Gastrocnemius medialis (tissue), 4 donors: ENCODE results near the gene CTBP2. TPM values are rescaled to one million over a fixed set of nuclear protein-coding genes. Genes with fewer than 3 reads are reported as not detected.

Source experiments
- ATAC-seq, 2 donors: fragments of 150-250 bp; one replicate each; pipeline ENCODE4 v1.9.1; 2016
- DNase-seq, 2 donors: peaks; one replicate each; pipeline ENCODE4 v3.0.0-alpha.2; 2019
- H3K27ac ChIP-seq, 4 donors: fragments of 200-600 bp; sonication (generic); 1 replicate in 1 of 4; 2 replicates in 3 of 4; pipeline ENCODE4 v1.5.1; 2016 to 2018; ENCODE audit warnings: mild to moderate bottlenecking in 2 of 4, moderate library complexity in 1 of 4
- H3K27me3 ChIP-seq, 3 donors: fragments of 200-600 bp; sonication (generic) in 2 of 3; 1 replicate in 1 of 3; 2 replicates in 2 of 3; pipeline versions ENCODE4 v1.5.1 to v1.6.0; 2016 to 2019; ENCODE audit warnings: mild to moderate bottlenecking in 1 of 3, moderate library complexity in 1 of 3
- H3K36me3 ChIP-seq, 2 donors: fragments of 200-600 bp; sonication (generic) in 1 of 2; one replicate each; pipeline ENCODE4 v1.5.1; 2017 to 2018
- H3K4me1 ChIP-seq, 2 donors: fragments of 200-600 bp; sonication (generic) in 1 of 2; one replicate each; pipeline ENCODE4 v1.5.1; 2016 to 2017; ENCODE audit warnings: mild to moderate bottlenecking in 2 of 2
- H3K4me3 ChIP-seq, 4 donors: fragments of 200-600 bp; sonication (generic) in 3 of 4; 1 replicate in 1 of 4; 2 replicates in 3 of 4; pipeline ENCODE4 v1.5.1; 2016 to 2019; ENCODE audit warnings: mild to moderate bottlenecking in 2 of 4
- H3K9me3 ChIP-seq, 3 donors: fragments of 200-600 bp; sonication (generic) in 2 of 3; 1 replicate in 1 of 3; 2 replicates in 2 of 3; pipeline ENCODE4 v1.5.1; 2016 to 2019
- CTCF ChIP-seq, 5 experiments: fragments of 450-650 bp in 3 of 5; fragments of 200-600 bp in 2 of 5; sonication (generic) in 2 of 5; IDR thresholded peaks in 4 of 5; conservative IDR thresholded peaks in 1 of 5; 1 replicate in 4 of 5; 2 replicates in 1 of 5; pipeline ENCODE4 v1.5.1; 2016 to 2019; ENCODE audit warnings: antibody characterized with exemption in 5 of 5, mild to moderate bottlenecking in 3 of 5, moderate library complexity in 3 of 5
- POLR2A ChIP-seq, 2 donors: fragments of 450-650 bp; IDR thresholded peaks; one replicate each; pipeline ENCODE4 v1.6.1; 2017; ENCODE audit warnings: antibody characterized with exemption in 2 of 2, mild to moderate bottlenecking in 2 of 2, moderate library complexity in 2 of 2
- in situ Hi-C, 4 donors: fragments of 200-750 bp; cut with MboI; loops; one replicate each; pipeline versions ENCODE4 v1.15.0 to v1.8.0; 2017; ENCODE audit warnings: low sequenced_read_pairs in 4 of 4
- intact Hi-C: fragments of 100-400 bp; cut with DNase I; formaldehyde crosslinking; loops from one replicate; pipeline ENCODE4 v1.15.1; 2023; ENCODE audit warnings: low total_unique reads
- total RNA-seq, 4 donors: library from RNA; depleted of rRNA; stranded (reverse); fragments of >200 nt; gene quantifications; one replicate each; pipeline versions ENCODE4 v1.1.0 to v1.2.3, GENCODE V29; 2016

CTBP2 gene
- total RNA-seq, 4 donors from 2014 or later: 13.9 to 36.7 (median 21.1) TPM

- Histone ChIP-seq H3K4me3 (no peak overlapping the region), H3K27ac (peak overlapping the region in 2 of 4 donors; percentile 14 to 68), H3K36me3 (no peaks in the 10 kb centered on the region), H3K9me3 (no peaks in the 10 kb centered on the region), H3K4me1 (peaks cover 78 to 93% of the 10 kb centered on the region in 2 donors), H3K27me3 (no peaks in the 10 kb centered on the region)
- no peak for DNase-seq
- TF ChIP-seq POLR2A (IDR thresholded peaks at IDR 0.05) (no peak), CTCF (IDR thresholded peaks at IDR 0.05 in 4 of 5, conservative IDR thresholded peaks at IDR 0.05 in 1 of 5) (no peak)
- intact Hi-C loops: loop anchor here (5.0 kb wide), 1 partner anchor 42 kb away; no protein-coding TSS in a partner anchor
- in situ Hi-C loops: loop anchor here in 1 of 4 donors (25.0 kb wide), 1 partner anchor 303 kb away; no protein-coding TSS in a partner anchor
- no peak for ATAC-seq
Measured at GRCh38 chr10:125034675-125035074, 125.7 kb downstream of the CTBP2 start.

- H3K27ac ChIP-seq: no peak overlapping the region
- in situ Hi-C loops: loop anchor here in 1 of 4 donors (25.0 kb wide), 1 partner anchor 304 kb away; no protein-coding TSS in a partner anchor
- no peak overlapping the region for H3K4me3 ChIP-seq
- no peak for TF ChIP-seq CTCF (IDR thresholded peaks at IDR 0.05 in 4 of 5, conservative IDR thresholded peaks at IDR 0.05 in 1 of 5)
- no peak for TF ChIP-seq POLR2A (IDR thresholded peaks at IDR 0.05)
- DNase-seq (no peak), ATAC-seq (no peak)
- H3K36me3 ChIP-seq: no peaks in the 10 kb centered on the region
- H3K4me1 ChIP-seq: peaks cover 78 to 92% of the 10 kb centered on the region in 2 donors
- intact Hi-C loops: no loop called here
- no peaks in the 10 kb centered on the region for H3K9me3 ChIP-seq
- no peaks in the 10 kb centered on the region for H3K27me3 ChIP-seq
Measured at GRCh38 chr10:125033146-125033924, 127.0 kb downstream of the CTBP2 start.

- Histone ChIP-seq H3K9me3 (no peaks in the 10 kb centered on the region), H3K27me3 (no peaks in the 10 kb centered on the region), H3K4me1 (peaks cover 78 to 92% of the 10 kb centered on the region in 2 donors), H3K36me3 (no peaks in the 10 kb centered on the region), H3K4me3 (no peak overlapping the region), H3K27ac (no peak overlapping the region)
- no peak for TF ChIP-seq CTCF (IDR thresholded peaks at IDR 0.05 in 4 of 5, conservative IDR thresholded peaks at IDR 0.05 in 1 of 5)
- TF ChIP-seq POLR2A (IDR thresholded peaks at IDR 0.05): no peak
- in situ Hi-C loops (loop anchor here in 1 of 4 donors (25.0 kb wide), 1 partner anchor 305 kb away; no protein-coding TSS in a partner anchor), intact Hi-C loops (no loop called here)
- no peak for DNase-seq
- no peak for ATAC-seq
Measured at GRCh38 chr10:125032474-125033020, 127.8 kb downstream of the CTBP2 start.

GRCh38 chr10:125030567-125031197, 129.7 kb downstream of the CTBP2 start:
- Histone ChIP-seq H3K4me3 (no peak overlapping the region), H3K27me3 (no peaks in the 10 kb centered on the region), H3K9me3 (no peaks in the 10 kb centered on the region), H3K36me3 (no peaks in the 10 kb centered on the region), H3K4me1 (peaks cover 60 to 74% of the 10 kb centered on the region in 2 donors), H3K27ac (peak overlapping the region in 2 of 4 donors; percentile 24 to 39)
- DNase-seq (peak in 1 of 2 donors; percentile 64), ATAC-seq (peak in 1 of 2 donors; percentile 23)
- in situ Hi-C loops (loop anchor here in 1 of 4 donors (25.0 kb wide), 1 partner anchor 307 kb away; no protein-coding TSS in a partner anchor), intact Hi-C loops (no loop called here)
- no peak for TF ChIP-seq POLR2A (IDR thresholded peaks at IDR 0.05)
- TF ChIP-seq CTCF (IDR thresholded peaks at IDR 0.05 in 4 of 5, conservative IDR thresholded peaks at IDR 0.05 in 1 of 5): no peak
